NCI-H1930 (cell line): Measurements from ENCODE around the gene IDH3A.

Experiments
- DNase-seq, 2 experiments: peaks; one replicate each; lab custom pipeline; 2025; lab: John Stamatoyannopoulos, UW

IDH3A gene

DNA sequence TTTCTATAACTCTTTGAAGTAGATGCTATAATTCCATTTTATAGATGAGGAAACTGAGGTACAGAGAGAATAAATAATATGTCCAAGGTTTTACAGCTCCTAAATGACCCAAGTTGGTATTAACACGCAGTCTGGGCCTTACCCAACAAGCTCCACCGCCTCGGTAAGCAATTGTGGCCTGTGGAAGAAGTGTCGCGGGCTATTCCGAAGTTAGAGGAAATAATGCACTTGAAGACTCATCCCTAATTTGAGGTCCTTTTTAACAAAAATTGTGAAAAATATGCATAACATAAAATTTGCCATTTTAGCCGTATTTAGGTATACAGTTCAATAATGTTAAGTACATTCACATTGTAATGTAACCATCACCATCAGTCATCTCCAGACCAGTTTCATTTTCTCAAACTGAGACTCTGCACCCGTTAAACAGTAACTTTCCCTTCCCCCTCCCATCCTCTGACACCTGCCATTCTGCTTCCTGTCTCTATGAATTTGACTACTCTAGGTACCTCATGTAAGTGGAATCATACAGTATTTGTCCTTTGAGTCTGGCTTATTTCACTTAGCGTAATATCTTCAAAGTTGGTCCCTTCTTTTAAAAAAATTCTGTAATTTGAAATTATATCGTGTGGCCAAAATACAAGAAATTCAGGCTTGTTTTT lies 18.2 kb downstream of the IDH3A start:
- DNase-seq, result no peak

DNA sequence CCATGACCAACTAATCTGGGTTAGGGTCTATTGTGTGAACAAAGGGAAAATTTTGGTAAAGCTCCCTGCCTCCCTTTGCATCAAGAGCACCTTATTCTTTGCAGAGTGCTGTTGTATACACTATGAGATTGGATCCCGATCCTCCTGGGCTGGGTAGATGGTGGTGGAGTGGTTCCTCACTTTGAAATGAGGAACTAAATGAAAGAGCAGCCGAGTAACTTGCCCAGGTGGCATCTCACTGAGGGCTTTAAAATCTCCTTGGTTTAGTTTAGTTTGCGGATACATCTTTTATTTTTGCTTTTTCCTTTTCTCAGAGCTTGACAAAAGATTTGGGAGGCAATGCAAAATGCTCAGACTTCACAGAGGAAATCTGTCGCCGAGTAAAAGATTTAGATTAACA lies 19.4 kb downstream of the IDH3A start:
- no peak for DNase-seq

DNA sequence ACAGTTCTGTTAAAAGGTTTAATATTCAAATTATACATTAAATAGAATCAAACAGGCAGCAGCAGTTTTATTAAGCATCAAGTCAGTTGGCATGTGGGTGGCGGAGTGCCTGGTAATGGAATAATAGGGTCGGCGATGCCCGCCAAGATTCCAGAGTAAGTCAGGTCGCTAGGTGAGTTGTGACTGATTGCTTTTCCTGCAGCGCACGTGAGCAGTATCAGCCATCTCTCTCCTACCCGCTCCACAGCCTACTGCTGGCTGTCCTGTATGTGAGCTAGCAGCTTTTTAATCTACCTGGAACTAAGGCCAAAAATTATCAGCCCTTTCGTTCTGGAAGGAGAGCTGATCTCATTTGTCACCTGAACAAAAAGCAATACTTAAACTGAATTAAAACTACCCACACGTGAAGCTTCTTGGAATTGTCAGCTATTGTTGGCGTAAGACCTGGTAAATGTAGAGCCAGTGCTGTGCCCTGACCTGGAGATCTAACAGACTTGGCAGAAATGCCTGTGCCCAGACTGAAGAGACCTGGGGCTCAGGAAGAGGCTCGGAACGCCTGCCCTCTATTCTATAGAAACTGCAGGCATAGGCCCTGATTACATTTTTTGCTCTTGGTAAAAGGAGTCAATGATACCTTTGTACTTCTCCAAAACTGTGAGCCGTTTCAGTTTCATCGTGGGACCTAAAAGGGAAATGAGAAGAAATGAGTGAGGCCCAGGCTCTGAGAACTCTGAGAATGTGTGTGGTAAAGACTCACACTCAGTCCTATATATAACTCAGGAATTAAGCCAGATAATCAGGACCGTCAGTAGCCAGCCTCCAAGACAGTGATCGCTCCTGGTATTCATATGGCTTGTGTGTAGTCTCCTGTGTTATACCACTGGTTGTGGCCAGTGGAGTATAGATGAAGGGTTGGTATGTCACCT lies 21.9 kb downstream of the IDH3A start:
- no peak for DNase-seq

DNA sequence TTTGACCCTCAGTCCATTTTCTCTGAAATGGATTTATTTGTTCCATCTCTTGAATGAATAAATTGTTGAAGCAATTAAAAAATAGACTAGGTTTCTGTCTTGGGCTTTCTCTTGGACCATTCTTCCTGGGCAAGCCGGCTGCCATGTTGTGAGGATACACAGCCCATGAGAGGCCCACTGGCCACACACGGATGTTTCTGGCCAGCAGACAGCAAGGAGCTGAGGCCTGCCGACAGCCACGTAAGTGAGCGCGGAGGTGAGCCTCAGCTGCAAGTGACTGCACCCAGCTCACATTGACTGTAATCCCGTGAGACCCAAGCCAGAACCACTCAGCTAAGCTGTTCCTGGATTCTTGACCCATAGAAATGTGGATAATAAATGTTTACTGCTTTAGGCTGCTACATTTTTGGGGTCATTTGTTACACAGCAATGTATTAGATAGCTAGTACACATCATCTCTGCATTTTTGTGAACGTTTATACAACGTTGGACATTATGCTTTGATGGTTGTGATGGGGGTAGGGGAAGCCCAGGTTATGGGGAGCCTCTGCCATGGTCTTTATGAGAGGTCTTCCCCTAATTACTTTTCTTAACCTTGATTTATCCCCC lies 22.8 kb downstream of the IDH3A start:
- DNase-seq, result no peak

DNA sequence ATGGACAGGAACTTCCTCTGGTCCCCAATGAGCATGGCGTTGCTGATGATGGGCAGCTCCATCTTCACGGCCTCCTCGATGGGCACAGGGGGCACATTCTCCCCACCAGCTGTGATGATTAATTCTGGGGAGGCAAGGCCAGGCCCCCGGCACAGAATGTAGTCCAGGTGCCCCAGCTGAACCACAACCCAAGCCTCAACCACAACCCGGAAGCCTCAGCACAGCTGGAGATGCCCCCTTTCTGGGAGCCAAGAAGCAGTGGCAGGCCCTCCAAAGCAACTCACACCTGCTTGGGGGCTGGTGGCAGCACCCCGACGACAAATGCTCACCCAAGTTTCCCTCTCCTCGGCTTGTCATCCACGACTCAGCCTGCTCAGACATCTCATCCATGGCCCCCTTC lies 25.2 kb downstream of the IDH3A start:
- no peak for DNase-seq

DNA sequence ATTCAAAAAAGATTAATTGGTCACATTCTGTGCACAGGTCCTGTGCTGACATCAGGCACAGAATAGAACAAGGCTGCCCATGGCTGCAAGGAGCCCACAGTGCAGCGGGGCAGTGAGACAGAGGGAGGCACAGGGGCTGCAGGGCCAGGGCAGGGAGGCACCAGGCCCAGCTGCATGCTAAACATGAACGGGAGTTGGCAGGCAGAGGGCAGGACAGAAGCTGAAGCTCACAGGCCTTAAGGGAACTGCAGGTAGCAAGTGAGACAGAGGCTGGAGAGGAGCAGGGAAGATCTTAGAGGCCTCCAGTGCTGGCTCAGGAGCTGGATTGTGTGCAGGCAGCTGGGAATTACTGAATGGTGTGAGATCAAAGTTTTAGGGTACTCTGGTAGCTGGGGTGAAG lies 26.2 kb downstream of the IDH3A start:
- no peak for DNase-seq

DNA sequence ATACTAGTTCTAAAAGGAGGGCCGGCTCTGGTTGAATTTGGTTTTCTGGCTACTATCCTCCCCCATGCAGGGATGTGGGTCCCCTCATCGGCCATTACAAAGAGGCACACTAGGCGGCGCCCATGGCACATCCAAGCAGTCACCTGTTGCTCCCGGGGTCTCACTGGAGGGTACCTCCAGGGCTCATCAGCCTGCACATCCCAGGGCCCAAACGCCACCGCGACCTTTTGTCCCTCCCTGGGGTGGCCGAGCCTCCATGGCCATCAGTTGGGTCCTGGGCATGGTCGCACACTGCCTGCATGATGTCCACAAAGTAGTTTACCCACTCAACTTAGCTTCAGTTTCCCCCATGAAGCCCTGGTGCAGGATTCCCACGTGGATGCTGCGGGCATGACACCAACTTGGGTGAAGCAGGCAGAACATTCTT lies 28.3 kb downstream of the IDH3A start:
- DNase-seq, result no peak

DNA sequence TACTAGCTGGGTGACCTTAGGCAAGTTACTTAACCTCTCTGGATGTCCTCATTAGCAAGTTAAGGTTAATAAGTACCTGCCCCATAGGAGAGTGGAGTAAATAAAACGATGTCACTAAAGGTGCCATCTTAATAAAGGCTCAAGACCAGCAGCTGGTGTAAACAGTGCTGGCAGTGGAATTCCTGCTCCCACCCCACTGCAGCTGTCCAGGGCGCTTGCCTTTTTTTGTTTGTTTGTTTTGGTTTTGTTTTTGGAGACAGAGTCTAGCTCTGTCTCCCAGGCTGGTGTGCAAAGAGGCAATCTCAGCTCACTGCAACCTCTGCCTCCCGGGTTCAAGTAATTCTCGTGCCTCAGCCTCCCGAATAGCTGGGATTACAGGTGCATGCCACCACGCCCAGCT lies 28.9 kb downstream of the IDH3A start:
- DNase-seq, result no peak

DNA sequence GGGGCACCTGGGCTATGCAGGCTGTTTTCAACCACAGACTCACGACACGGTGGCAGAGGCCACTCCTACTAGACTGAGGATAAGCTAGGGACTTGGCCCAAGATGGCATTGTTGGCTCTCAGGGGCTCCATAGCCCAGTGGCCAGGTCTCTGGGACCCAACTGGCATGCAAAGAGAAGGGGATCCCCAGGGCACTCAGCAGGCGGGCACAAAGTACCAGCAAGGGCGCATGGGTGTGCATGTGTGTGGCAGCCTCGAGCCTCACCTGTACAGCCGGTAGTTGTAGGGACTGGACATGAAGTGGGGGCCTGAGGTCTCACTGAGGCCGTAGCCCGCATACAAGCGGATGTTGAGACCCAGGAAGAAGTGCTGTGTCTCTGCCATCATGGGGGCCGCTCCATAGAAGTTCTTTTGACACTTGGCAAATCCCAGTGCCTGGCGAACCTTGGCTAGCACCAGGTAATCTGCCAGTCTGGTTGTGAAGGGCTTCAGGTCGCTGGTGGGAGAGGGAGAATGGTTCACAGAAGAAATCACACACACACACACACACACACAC lies 30.2 kb downstream of the IDH3A start:
- DNase-seq, result no peak

DNA sequence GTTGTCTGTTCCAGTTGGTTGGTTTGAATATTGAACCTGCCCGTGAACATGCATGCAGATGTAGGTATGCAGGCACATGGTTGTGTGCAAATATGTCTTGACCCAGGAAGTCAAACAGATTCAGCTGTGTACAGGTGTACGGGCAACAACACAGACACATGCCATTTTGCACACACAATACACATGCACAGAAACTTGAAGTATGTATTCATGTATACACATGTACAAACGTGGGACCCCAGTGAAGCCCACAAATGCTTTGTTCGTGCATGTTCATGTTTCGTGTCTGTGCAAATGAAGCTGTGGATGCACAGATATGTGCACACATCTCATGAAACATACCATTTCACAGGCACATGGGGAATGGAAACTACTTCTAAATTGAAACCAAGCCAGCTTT lies 30.7 kb downstream of the IDH3A start:
- no peak for DNase-seq

DNA sequence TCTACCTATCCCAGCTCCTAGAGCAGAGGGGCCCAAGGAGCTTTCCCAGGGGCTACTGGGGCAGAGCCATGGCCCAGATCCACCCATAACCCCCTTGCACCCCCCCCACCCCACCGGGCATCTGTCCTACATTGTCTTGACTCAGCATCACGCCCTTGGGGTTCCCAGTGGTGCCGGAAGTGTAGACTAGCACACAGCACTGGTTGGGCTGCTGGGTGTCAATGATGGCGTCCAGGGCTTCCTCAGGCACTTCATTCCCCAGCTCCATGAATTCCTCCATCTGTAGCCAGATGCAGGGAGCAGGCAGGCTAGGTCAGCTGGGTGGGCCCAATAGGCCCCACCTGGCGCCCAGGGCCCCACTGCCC lies 33.2 kb downstream of the IDH3A start:
- no peak for DNase-seq

DNA sequence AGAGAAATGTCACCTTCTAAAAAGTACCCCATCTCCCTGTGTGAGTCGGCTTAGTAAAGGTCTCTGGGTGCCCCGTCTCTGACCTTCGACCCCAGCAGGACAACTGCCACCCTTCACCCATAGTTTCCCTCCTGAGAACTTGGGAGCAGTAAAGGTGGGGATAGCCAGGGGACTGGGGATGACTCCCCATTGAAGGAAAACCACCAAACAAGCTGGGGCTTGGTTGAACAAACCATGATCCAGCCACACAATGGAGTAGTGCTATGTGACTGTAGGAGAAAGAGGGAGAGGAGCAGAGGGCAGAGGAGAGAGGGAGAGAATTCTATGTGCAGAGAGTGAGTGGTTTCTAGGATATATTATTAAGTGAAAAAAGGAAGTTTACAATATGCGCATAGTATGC lies 33.7 kb downstream of the IDH3A start:
- no peak for DNase-seq

DNA sequence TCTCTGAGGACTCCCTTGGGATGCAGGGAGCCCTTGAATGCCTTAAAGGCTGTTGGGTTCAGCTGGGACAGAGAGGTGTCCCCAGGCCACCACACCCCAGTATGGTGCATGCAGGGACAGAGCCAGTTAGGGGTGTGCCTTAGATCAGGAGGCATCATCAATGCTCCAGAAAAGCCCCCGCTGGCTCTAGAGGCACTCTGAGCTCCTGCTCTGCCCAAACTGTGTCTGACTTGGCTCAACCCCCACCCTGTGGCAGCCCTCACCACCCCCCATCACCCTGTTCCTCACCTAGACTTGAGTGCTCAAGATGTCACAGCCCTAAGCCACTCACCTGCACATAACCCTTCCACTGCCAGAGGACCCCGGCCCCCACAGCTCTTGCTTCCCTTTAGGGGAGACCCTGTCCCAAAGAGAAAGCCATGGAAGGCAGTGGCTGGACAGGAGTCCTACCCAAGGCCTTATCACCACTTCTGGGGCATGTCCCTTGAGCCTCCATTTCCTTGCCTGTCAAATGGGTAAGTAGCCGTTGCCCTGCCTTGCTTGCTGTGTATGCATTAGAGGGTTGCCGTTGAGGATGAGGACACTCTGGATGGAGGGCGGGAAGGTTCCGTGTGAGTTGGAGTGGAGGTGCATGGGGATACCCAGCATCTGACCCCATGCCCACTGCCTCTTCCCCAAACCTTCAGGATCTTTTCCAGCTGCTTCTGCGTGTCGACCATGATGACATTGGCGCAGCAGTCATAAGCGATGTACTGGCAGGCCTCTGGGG lies 43.8 kb downstream of the IDH3A start:
- DNase-seq, result no peak

DNA sequence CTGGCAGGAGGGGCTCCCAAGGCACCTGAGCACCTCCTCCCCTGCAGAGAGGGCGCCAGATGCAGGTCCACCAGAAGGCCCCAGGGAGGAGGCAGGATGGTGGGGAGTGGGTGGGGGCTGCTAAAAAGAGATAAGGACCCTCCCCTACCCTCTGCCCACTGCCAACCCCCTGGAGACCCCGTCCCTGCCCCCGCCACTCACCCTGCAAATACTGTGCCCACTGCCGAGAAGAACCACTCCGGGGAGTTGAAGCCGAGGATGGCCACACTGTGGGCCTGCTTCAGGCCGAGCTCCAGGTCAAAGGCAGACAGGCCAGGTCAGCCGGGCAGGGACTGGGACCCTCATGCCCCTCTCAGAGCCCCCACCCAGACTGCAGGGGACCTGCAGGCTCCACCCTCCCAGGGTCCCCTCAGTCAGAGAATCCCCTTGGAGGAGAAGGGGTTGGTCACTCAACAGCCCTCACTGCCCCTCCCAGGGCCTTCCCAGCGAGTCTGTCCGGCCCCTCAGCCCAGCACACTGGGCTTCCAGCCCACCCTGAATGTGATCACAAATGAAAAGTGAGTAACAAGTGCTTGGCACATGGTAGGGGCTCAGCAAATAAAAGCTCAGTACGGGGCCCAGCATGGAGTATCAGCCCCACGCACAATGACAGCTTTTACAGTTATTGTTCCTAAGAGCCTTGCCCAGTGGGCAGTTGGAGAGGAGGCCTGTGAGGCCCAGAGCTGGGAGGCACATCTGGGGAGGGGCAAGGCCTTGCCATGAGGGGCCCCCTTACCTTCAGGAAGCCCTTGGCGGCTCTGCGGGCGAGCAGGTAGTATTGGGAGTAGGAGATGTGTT lies 44.8 kb downstream of the IDH3A start:
- no peak for DNase-seq

DNA sequence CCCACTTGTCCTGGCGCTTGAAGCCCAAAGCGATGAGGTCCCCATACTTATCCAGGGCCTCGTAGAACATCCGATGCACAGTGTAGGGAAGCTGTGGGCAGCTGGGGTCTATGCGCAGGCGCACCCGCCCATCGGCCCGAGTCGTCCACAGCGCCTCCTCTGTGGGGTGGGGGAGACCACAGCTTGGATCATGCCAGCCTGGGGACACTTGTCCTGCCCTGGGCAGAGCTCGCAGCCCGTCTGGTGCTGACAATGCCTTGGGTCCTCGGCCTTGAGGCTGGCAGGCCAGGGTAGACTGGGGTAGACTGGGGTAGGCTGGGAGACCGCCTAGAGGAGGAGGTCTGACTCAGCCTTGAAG lies 45.4 kb downstream of the IDH3A start:
- no peak for DNase-seq

DNA sequence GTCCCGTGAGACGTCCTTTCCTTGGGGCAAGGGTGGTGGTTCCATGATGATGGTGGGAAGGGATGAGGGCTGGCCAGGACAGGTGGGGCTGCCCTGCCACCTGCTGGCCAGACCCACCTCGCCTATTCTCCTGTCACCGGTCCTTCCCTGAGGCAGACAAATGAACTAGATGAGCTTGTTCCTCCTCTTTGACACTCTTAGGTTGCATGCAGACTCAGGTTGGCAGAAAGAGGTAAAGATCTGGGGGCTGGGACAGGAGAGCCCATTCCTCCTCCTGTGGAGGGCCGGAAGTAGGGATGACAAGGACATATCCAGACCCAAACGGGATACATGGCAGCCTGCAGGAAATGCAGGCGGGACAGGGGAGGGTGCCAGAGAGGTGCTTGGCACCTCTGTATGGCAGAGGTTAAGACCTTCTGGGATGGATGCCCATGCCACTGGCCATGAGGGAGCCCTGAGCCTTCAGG lies 46.6 kb downstream of the IDH3A start:
- DNase-seq, result no peak

DNA sequence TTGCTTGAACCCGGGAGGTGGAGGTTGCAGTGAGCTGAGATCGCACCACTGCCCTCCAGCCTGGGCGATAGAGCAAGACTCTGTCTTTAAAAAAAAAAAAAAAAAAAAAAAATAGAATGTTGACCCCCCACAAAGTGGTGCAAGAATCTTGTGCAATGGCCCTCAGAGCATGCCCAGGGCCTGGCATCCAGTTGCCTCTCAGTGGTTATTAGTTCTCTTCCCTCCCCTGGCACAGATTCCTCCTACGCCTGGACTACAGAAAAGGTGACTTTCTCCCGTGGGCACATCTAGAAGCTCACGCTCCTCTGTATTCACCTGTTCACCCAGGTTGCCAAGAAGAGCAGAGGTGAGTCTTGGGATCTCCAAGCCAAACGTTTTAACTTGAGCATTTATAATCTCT lies 48.5 kb downstream of the IDH3A start:
- DNase-seq, result no peak

DNA sequence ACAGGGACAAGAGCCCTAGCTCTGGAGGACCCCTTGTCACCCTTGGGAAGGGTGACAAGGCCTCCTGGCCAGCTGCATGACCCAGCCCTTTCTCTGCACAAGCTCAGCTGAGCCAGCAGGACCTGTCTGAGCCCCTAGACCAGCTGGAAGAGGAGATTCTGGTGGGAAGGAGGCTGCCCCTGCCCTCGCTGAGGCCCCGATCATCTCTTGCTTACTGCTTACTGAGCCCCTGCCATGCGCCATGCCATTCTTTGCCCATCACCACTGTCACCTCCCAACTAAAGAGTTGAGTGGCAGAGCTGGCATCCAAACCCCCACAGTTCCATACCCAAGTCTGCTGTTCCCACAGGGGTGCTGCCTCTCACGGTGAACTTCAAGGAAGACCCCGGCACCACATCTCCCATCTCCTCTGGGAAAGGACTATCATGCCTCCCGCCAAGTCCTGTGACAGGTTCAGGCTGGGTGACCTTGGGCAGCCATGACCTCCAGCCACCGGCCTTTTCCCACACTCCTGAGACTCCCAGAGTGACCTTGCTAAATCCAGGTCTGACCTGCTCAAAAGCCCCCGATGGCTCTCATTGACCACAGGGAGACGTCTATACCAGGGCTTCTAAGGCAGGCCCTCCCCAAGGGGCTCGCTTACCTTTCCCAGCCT lies 51.2 kb downstream of the IDH3A start:
- no peak for DNase-seq

DNA sequence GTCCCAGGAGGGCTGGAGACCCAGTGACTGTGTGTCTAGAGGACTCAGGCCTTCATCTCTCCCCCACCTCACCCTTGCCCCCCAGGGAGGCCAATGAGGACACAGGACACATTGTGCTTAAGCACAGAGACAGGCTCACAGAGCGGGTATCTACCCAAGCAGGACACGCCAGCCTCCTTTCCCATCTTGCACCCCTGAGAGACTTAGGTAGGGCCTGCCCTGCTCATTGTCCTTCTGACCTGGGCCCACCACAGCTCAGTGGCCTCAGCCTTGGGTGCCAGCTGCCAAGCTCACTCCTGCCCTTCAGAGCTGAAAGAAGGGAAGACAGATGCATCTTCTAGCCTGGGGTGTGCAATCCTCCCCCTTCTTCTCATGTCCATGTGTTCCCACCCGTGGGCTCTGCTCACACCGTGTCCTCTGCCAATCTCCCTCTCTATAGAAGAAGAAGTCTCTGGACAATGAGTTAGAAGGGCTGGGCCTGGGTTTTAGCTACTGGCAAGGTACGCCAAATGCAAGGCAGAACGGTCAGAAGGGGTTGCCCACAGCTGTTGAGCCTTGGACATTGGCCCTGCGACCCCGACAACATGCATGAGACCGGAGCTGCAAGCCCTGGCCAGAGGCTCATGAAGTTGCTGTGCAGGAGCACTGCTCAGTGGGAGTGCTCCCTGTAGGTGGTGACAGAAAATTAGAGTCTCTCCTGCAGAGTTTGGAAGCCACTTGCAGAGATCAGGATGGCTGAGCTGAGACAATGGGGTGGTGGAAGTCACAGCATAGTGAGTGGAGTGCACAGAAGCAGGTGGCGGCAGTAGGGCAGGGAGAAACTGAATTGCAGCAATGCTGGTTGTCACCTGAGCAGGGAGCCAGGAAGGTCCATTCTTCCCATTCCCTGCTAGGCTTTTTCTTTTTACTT lies 52.4 kb downstream of the IDH3A start:
- DNase-seq, result no peak
